OCI-LY1 (cell line): ENCODE results near the gene S100A12.

Experiments
- H2AFZ ChIP-seq: fragments of 200-600 bp; sonication (generic), shearing (Covaris generic); 2 replicates; pipeline ENCODE4 v1.6.0; 2014; ENCODE audit warnings: antibody characterized with exemption, mild to moderate bottlenecking, low read length
- H3F3A ChIP-seq: fragments of 200-600 bp; sonication (generic), shearing (Covaris generic); 2 replicates; pipeline ENCODE4 v1.6.0; 2014; ENCODE audit warnings: mild to moderate bottlenecking, antibody characterized with exemption, low read length, moderate library complexity; ENCODE audit not compliant: insufficient read depth
- H3K27ac ChIP-seq: fragments of 200-600 bp; sonication (generic); 2 replicates; pipeline ENCODE4 v1.5.1; 2014; ENCODE audit warnings: low read length, mixed run types, mild to moderate bottlenecking, low read depth; ENCODE audit not compliant: poor library complexity, severe bottlenecking
- H3K27me3 ChIP-seq: fragments of 200-600 bp; sonication (generic); 2 replicates; pipeline ENCODE4 v1.6.0; 2014; ENCODE audit warnings: antibody characterized with exemption, mild to moderate bottlenecking, low read length, moderate library complexity; ENCODE audit not compliant: insufficient read depth
- H3K36me3 ChIP-seq: fragments of 200-600 bp; sonication (generic); 2 replicates; pipeline ENCODE4 v1.6.1; 2014; ENCODE audit warnings: mild to moderate bottlenecking, antibody characterized with exemption, low read length, moderate library complexity, mixed read lengths; ENCODE audit not compliant: insufficient read depth
- H3K4me1 ChIP-seq: fragments of 200-600 bp; sonication (generic); 2 replicates; pipeline ENCODE4 v1.5.1; 2014; ENCODE audit warnings: mild to moderate bottlenecking, low read length, moderate library complexity; ENCODE audit not compliant: insufficient read depth, severe bottlenecking
- H3K4me2 ChIP-seq: fragments of 200-600 bp; sonication (generic), shearing (Covaris generic); 2 replicates; pipeline ENCODE4 v1.6.1; 2014; ENCODE audit warnings: low read length
- H3K4me3 ChIP-seq: fragments of 200-600 bp; sonication (generic); 2 replicates; pipeline ENCODE4 v1.5.1; 2014; ENCODE audit warnings: low read length, low read depth, mild to moderate bottlenecking, mixed read lengths; ENCODE audit not compliant: poor library complexity, severe bottlenecking
- H3K79me2 ChIP-seq: fragments of 200-600 bp; shearing (Covaris generic); 2 replicates; pipeline ENCODE4 v1.6.1; 2016; ENCODE audit warnings: mixed run types, low read length, mixed read lengths; ENCODE audit not compliant: insufficient read depth
- H3K9ac ChIP-seq: fragments of 200-600 bp; sonication (generic), shearing (Covaris generic); 2 replicates; pipeline ENCODE4 v1.6.1; 2014; ENCODE audit warnings: mild to moderate bottlenecking, low read length, mixed read lengths
- H3K9me2 ChIP-seq: fragments of 200-600 bp; sonication (generic), shearing (Covaris generic); 2 replicates; pipeline ENCODE4 v1.6.1; 2014; ENCODE audit warnings: low read depth, mild to moderate bottlenecking, low read length, mixed read lengths
- H3K9me3 ChIP-seq: fragments of 200-600 bp; shearing (Covaris generic); 2 replicates; pipeline ENCODE4 v1.6.1; 2014; ENCODE audit warnings: low read length, mixed read lengths
- H4K20me1 ChIP-seq: fragments of 200-600 bp; sonication (generic), shearing (Covaris generic); 2 replicates; pipeline ENCODE4 v1.6.0; 2016; ENCODE audit warnings: mild to moderate bottlenecking, low read length; ENCODE audit not compliant: insufficient read depth
- EZH2 ChIP-seq: fragments of 200-600 bp; sonication (generic), shearing (Covaris generic); IDR thresholded peaks from 2 replicates; pipeline ENCODE4 v1.8.0; 2017; ENCODE audit warnings: borderline replicate concordance, mixed run types, mild to moderate bottlenecking, antibody characterized with exemption, low read length, moderate library complexity, mixed read lengths
- TF ChIP-seq, protein P1 (sequence below): fragments of 200-600 bp; sonication (generic), shearing (Covaris generic); IDR thresholded peaks from 2 replicates; pipeline ENCODE4 v1.5.1; 2017; ENCODE audit warnings: mild to moderate bottlenecking, antibody characterized with exemption, low read length, moderate library complexity, mixed read lengths

Gene S100A12

GRCh38 chr1:153343811-153344717 lies 31.4 kb downstream of the S100A12 start:
- no peaks in the 10 kb centered on the region for H3K4me1 ChIP-seq
- H3K36me3 ChIP-seq: no peaks in the 10 kb centered on the region
- no peak overlapping the region for H3K4me2 ChIP-seq
- H3K9me3 ChIP-seq: no peaks in the 10 kb centered on the region
- no peaks in the 10 kb centered on the region for H3K27me3 ChIP-seq
- no peaks in the 10 kb centered on the region for H4K20me1 ChIP-seq
- no peak overlapping the region for H2AFZ ChIP-seq
- no peak overlapping the region for H3K27ac ChIP-seq
- H3F3A ChIP-seq: no peaks in the 10 kb centered on the region
- no peaks in the 10 kb centered on the region for H3K9me2 ChIP-seq
- TF ChIP-seq, protein P1, sequence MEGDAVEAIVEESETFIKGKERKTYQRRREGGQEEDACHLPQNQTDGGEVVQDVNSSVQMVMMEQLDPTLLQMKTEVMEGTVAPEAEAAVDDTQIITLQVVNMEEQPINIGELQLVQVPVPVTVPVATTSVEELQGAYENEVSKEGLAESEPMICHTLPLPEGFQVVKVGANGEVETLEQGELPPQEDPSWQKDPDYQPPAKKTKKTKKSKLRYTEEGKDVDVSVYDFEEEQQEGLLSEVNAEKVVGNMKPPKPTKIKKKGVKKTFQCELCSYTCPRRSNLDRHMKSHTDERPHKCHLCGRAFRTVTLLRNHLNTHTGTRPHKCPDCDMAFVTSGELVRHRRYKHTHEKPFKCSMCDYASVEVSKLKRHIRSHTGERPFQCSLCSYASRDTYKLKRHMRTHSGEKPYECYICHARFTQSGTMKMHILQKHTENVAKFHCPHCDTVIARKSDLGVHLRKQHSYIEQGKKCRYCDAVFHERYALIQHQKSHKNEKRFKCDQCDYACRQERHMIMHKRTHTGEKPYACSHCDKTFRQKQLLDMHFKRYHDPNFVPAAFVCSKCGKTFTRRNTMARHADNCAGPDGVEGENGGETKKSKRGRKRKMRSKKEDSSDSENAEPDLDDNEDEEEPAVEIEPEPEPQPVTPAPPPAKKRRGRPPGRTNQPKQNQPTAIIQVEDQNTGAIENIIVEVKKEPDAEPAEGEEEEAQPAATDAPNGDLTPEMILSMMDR: no peak
- TF ChIP-seq EZH2: no peak
- H3K79me2 ChIP-seq: no peaks in the 10 kb centered on the region
- H3K4me3 ChIP-seq: no peak overlapping the region
- H3K9ac ChIP-seq: no peak overlapping the region

DNA sequence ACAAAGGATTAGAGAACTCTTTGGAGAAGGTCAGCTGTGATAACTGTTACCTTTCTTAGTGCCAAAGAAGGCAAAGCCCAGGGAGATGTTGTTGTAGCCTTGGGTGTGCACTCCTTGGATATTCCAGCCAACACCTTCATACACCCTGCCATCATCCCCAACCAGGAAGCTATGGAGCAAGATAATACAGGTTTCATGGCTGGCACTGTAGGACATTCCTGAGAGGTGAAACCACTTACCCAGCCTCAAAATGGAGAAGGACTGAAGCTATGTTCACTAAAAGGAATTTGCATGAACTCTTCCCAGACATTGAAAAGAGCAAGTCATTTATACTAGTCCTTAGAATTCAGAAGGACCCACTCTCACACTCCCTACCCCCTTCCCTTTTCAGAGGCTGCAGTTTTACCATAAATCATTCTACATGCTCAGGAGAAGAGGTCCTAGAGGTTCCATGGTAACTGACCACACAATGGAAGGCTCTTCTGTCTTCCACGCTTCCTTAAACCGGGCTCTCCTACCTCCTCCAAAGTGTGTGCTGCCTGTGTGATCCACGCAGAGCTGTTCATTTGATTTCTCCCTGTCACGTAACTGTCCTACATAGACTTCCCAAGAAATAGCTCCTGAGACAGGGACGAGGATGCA lies 32.3 kb downstream of the S100A12 start:
- Histone ChIP-seq H3K4me2 (no peak overlapping the region), H3K4me3 (no peak overlapping the region), H3K9ac (no peak overlapping the region)

DNA sequence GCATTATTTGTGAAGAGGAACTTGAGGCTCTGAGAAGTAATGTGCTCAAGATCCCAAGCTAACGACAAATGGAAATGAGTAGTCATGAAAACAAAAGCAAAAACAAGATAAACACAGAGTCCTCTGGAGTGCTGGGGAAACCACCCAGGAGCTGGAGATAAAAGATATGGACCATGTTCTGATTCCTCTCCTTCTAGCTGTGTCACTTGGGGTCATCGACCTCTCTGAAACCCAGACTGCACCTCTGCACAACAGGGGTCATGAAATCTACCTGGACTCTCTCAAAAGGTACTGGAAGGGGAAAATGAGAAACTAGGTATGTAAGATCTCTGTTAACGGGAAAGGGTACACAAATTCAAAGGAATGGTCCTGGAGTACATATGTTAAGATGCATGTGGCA lies 33.2 kb downstream of the S100A12 start:
- H3K9ac ChIP-seq: no peak overlapping the region
- H3K79me2 ChIP-seq: no peaks in the 10 kb centered on the region
- H3K4me1 ChIP-seq: no peaks in the 10 kb centered on the region
- H3K27me3 ChIP-seq: no peaks in the 10 kb centered on the region; the same call in 1 of the 2 replicates
- no peak for TF ChIP-seq EZH2
- TF ChIP-seq, protein P1: no peak
- H3F3A ChIP-seq: no peaks in the 10 kb centered on the region
- H2AFZ ChIP-seq: no peak overlapping the region
- no peak overlapping the region for H3K4me2 ChIP-seq
- no peaks in the 10 kb centered on the region for H3K36me3 ChIP-seq
- no peak overlapping the region for H3K27ac ChIP-seq
- no peak overlapping the region for H3K4me3 ChIP-seq
- no peaks in the 10 kb centered on the region for H3K9me3 ChIP-seq
- H4K20me1 ChIP-seq: no peaks in the 10 kb centered on the region
- H3K9me2 ChIP-seq: no peaks in the 10 kb centered on the region

More for the DNA sequence above, 32.3 kb downstream of the S100A12 start:
- Histone ChIP-seq H3K9me3 (no peaks in the 10 kb centered on the region), H2AFZ (no peak overlapping the region), H4K20me1 (no peaks in the 10 kb centered on the region), H3K79me2 (no peaks in the 10 kb centered on the region), H3K36me3 (no peaks in the 10 kb centered on the region), H3K4me1 (no peaks in the 10 kb centered on the region), H3K27me3 (no peaks in the 10 kb centered on the region; the same call in 1 of the 2 replicates), H3K9me2 (no peaks in the 10 kb centered on the region), H3F3A (no peaks in the 10 kb centered on the region), H3K27ac (no peak overlapping the region)
- no peak for TF ChIP-seq EZH2
- TF ChIP-seq, protein P1: no peak
